HG03159 (cell line): Measurements from ENCODE around the gene MFAP1.
A peak's percentile ranks its signal among the peaks of the same experiment; 100 is the strongest.
"Not testable (repeated sequence)": the region's sequence is repeated elsewhere in the genome, so short reads cannot be mapped to it uniquely, and the experiment has no call there.

Experiments used
- ATAC-seq: cut with Tn5 transposase; IDR thresholded peaks from one replicate; pipeline ENCODE4 v1.9.1; 2021; ENCODE audit warnings: mild to moderate bottlenecking, moderate library complexity; ENCODE audit not compliant: unreplicated experiment

Gene MFAP1

DNA sequence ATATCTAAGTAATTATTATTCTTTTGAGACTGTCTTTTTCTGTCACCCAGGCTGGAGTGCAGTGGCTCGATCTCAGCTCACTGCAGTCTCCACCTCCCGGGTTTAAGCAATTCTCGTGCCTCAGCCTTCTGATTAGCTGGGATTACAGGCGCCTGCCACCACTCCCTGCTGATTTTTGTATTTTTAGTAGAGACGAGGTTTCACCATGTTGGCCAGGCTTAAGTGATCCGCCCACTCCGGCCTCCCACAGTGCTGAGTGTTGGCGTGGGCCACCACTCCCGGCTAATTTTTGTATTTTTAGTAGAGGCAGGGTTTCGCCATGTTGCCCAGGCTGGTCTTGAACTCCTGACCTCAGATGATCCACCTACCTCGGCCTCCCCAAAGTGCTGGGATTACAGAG lies 815 bp upstream of the MFAP1 start:
- ATAC-seq, result not testable (repeated sequence)

- no peak for ATAC-seq
Measured at GRCh38 chr15:43821505-43821904, 3.0 kb downstream of the MFAP1 start.

- not testable (repeated sequence) for ATAC-seq
Measured at GRCh38 chr15:43815064-43815463, 9.4 kb downstream of the MFAP1 start.

DNA sequence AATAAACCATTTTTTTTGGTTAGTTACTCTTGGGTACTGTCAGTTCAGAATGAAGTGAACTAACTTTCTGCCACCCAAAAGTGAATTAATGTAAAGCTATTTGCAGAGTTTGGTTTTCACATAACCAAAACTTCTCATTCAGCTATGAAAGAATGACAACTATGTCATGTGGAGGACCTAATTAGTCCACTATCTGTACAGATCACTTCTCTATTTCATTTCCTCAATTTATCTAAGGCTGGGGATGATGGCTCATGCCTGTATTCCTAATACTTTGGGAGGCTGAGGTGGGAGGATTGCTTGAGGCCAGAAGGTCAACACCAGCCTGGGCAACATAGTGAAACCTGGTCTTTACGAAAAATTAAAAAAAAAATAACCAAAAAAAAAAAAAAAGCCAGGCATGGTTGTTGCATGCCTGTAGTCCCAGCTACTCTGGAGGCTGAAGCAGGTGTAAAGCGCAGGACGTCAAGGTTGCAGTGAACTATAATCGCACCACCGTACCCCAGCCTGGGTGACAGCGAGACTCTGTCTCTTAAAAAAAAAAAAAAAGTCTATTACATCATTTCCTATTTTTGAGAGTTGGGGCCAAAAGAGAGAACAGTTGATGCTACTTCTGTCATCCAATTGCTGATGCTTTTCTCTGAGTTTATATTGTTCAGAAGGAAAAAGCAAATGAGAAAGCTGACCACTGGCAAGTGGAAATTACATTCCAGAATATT lies 15.4 kb downstream of the MFAP1 start:
- ATAC-seq, result peak; percentile 78

DNA sequence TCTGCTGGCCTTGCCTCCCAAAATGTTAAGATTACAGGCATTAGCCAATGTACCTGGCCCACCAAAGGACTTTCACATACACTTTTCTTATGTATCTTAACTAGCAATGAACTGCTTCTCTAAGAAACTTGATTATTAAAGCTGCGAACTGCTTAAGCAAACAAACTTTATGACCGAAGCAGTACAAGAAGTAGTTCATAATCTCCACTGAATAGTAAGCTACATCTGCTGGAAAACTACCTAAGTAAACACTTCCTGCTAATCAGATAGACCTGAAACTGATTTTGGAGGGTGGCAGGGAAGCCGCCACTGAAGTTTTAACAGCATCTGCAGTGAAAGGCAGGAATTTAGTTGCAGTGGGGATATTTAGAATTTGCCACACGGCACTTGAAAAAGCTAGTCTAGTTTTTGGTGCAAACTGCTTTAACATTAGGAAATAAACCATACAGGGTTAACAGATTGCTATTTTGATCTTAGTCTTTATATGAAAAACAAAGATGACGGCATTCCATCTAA lies 16.0 kb downstream of the MFAP1 start:
- ATAC-seq, result no peak

GRCh38 chr15:43802676-43803075 lies 21.8 kb downstream of the MFAP1 start:
- not testable (repeated sequence) for ATAC-seq

DNA sequence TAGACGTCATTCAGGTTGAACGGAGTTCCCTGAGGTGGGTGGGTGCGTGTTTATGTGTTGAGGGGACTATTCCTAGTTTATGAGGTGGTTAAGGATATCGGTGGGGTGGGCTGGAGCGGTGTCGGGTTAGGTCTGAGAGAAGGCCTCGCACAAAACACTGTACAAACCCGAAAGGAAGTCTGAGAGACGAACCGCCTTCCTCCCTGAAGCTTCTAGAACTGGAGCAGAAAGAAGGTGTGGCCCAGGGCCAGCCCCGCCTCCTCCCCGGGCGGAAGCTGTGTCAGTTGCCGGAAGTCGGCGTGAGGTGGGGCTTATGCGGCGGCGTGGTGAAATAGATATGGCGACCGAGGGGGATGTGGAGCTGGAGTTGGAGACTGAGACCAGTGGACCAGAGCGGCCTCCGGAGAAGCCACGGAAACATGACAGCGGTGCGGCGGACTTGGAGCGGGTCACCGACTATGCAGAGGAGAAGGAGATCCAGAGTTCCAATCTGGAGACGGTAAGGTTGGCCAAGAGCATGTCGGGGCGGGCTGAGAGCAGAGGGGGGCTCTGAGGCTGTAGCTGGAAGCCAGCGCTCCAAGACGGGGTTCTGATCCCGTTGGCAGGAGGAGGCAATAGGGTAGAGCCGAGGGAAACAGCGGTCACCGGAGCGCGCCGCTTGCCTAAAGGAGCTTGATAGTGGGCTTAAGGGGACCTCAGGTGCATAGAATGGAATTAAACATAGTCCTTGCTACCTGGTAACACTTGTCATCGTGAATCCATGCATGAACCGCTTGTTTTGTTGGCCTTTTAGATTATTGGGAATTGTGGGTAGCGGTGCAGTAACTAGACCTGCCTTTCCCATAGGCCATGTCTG lies 24.0 kb downstream of the MFAP1 start, which contains the start of gene HYPK:
Gene HYPK (plus strand): TSS at position 314 of the 856 bp plus-strand sequence. CDS start 24 bp downstream, at position 338.
- ATAC-seq, result peak; percentile 86

- ATAC-seq, result no peak
Measured at GRCh38 chr15:43799945-43800285, 24.6 kb downstream of the MFAP1 start, which contains the start of gene SERINC4. Gene SERINC4 (minus strand): TSS chr15:43800220. CDS start chr15:43799986, 234 bp downstream.

DNA sequence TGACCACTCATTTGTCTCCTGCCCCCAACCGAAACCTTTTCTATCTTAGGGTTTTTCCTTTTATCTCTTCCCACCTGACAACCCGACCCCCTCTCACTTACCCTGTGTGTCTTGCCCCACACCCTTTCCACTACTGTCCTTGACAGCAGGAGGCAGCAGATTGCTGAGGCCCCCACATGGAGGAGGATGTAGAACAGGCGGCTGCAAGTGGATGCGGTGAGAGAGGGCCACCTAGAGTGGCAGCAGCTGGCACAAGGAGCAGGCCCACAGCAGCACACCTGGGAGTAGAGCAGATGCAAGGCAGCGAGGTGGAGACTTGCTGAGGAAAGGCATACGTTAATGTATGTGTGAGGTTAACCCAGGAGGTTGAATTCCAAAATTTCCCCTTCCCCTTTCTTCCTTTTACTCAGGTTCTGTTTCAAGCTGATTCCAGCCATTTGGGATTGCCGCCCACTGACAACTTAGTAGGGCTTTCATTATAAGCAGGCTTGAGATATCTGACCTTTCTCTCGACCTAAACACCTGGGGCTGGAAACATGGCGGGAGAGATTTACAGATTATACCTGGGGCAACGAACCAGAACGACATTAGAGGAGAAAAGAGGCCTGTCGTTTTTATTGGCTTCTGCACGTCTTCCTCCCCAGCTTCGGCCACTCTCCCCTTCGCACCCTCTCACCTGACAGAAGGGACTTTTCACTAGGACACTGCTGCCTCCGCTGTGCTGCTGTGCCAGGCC lies 25.1 kb downstream of the MFAP1 start:
- no peak for ATAC-seq

DNA sequence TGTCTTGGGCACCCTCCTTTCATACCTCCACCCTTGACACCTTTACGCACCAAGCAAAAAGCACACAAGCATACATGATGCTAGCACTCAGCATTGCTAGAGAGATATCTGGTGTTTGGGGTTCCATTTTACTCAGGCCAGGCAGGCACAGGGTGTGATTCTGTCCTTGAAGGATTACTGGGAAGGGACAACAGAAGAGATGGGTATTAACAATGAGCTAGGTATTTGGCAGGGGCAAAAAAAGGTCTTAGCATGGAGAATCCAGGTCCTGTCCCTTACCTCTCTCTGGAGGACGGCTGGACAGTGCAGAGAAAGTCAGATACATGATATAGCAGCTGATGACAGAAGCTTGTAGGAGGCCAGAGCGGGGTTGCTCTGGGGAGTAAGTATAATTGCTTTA lies 27.9 kb downstream of the MFAP1 start:
- no peak for ATAC-seq

- ATAC-seq, result no peak
Measured at GRCh38 chr15:43795997-43796396, 28.5 kb downstream of the MFAP1 start.

DNA sequence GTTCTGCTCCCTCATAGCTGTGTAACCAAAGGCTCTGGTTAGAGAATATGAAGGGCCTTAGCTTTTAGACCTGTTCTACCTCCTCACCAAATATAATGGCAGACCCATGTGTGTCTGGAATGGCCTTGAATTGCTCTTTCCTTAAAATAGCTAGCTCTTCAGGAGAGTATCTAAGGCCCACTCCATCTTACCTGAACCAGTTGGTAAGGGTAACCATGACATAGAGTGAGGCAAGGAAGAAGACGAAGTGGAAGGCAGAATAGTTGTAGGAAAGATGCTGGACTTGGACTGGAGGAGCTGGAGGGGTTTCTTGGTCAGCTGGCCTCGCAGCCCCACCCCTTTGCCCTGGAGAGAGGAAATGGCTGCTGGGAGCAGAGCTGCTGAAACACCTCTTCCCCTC lies 29.3 kb downstream of the MFAP1 start:
- ATAC-seq, result no peak

DNA sequence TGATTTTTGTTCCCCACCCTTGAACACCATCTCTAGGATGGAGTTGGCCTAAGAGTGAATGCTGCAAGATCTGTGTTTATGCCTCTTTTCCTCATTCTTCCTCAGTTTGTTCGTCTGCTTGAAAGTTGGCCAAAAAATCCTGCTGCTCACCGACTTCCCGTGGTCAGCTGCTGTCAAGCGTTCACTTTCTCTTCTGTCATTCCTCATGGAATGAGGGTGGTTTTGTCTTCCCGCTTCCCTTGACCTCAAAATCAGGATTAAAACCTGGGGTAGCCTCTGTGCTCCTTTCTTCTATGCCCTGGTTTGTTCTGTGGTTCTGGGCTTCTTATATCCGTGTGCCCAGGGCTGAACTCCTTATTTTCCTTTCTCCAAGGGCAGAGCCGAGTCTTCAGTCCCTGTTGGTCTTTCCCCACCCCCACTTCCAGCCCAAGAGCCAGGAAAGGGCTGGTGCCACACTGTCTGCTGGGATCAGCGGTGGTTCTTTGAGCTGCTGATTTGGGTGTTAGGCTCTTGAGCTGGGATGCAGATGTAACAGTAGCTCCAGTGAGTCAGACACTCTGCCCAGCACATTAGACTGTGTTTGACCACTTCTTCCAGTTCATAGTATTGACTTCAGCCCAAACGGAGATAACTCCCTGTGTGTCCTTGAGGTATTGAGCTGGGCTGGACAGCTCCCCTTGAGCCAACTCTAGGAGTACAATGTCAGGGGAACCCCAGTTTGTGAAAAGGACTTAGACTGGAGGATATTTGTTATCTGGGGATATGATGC lies 30.0 kb downstream of the MFAP1 start:
- ATAC-seq, result no peak

- ATAC-seq, result no peak
Measured at GRCh38 chr15:43793647-43794046, 30.8 kb downstream of the MFAP1 start.

- ATAC-seq, result no peak
Measured at GRCh38 chr15:43792761-43793476, 31.6 kb downstream of the MFAP1 start.

DNA sequence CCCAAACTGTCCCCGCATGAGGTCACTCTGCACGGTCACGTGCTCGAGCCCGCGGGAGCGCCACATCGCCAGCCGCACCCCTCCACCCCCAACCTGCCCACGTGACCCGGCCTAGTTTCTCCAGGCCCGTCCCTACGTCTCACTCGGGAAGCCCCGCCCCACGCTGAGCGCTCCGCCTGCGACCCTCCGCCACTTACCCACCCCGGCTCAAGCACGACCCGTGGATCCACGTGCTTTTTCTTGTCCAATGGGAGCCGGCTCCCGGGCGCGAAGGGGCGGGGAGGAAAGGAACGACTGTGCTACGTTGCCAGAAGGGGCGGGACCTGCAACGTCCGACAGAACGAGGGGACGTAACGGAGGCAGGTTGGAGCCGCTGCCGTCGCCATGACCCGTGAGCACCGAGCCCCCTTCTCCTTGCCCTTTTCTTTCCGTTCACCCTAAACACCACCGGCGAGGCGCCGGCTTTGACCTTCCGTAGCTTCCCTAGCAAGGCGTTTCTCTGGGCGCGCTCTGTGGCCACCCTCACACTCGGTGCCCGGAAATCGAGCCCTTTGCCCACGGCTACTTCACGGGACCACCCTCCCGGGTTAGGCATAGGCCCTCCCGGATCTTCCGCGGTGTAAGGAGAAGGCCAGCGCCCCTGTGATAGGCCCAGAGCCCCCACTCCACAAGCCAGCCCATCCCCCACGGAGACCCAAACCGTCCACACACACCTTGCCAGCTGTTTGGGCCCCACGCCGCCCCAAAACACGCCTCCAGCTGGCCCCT lies 32.3 kb downstream of the MFAP1 start, which contains the start of gene SERF2:
Gene SERF2 (plus strand): TSS at position 328 of the 768 bp plus-strand sequence. CDS start 57 bp downstream, at position 385.
- ATAC-seq, result peak; percentile 85

DNA sequence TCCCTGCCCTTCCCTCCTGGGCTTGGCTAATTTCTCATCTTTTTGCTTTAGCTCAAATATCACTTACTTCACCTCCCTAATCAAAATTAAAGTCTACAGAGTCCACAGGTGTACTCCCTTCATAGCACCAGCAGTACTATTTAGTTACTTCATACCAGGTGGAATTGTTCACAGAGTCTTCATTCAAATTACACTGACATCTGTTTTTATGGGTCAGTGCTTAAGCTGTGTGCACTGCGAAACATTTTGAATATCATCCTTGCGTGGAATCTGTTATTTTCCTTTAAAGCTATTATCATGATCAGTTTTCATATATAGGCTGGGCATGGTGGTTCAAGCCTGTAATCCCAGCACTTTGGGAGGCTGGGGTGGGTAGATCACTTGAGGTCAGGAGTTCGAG lies 35.1 kb downstream of the MFAP1 start:
- ATAC-seq, result no peak

DNA sequence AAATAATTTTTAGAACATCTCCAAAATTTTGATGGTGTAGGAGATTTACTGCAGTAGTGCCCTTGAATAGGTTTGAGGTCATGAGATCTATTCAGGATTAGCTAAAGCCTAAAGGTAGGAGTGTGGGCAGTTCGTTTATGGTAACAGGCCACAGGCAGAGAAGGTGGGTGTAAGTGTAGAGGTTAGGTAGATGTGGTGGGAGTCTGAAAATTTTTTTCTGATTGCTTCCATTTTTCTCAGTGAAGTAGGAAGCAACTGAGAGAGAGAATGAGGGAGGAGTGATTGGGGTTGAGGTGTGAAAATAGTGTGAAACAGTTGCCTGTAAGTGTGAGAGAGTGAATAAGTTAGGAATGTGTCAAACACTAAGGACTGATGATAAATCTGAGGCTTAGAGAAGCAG lies 45.5 kb downstream of the MFAP1 start:
- ATAC-seq, result no peak
